Measurements from ENCODE around the gene SLC10A3.
A peak's percentile ranks its signal among the peaks of the same experiment; 100 is the strongest.

SLC10A3 gene

DNA sequence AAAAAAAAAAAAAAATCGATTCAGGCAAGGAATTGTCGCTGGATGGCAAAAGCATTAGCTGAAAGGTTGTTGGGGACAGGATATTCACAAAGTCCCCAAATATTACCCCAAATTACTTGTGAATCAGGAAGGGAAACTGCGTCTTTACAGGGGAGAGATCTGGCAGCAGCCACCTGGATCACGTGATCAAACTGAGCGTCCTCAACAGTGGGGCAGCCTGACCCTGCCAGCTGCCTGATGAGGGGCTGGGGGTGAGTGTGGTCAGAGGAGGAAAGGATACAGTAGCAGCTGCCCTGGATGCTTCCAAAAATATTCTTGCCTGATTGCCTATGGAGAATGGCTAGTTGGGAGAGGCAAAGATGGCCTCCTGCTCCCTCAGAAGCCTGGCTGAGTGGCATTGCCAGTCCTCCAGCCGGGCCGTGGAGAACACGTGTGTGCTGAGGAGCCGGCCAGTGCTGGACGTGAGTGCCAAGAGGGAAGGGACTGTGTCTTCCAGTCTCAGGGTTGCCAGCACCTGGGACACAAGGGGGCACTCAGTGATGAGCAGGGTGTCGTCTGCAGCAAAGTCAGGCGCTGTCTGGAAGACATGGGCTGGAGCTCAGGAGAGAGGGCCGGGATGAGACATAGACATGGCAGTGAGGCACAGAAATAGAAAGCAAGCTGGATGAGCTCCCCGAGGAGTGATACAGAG, 8.4 kb downstream of the SLC10A3 start:
- TF ChIP-seq TAF1 (IDR thresholded peaks at IDR 0.05; ENCODE audit: borderline replicate concordance, insufficient read depth, low read length) (no peak), SIN3A (IDR thresholded peaks at IDR 0.05; ENCODE audit: borderline replicate concordance, insufficient read depth, low read length) (no peak), POLR2AphosphoS5 (IDR thresholded peaks at IDR 0.05; ENCODE audit: low read depth, low read length) (no peak), FOXP2 (optimal IDR thresholded peaks at IDR 0.05; ENCODE audit: borderline replicate concordance, extremely low read depth, extremely low read length, insufficient read depth) (no peak)
- TF ChIP-seq, protein P1, sequence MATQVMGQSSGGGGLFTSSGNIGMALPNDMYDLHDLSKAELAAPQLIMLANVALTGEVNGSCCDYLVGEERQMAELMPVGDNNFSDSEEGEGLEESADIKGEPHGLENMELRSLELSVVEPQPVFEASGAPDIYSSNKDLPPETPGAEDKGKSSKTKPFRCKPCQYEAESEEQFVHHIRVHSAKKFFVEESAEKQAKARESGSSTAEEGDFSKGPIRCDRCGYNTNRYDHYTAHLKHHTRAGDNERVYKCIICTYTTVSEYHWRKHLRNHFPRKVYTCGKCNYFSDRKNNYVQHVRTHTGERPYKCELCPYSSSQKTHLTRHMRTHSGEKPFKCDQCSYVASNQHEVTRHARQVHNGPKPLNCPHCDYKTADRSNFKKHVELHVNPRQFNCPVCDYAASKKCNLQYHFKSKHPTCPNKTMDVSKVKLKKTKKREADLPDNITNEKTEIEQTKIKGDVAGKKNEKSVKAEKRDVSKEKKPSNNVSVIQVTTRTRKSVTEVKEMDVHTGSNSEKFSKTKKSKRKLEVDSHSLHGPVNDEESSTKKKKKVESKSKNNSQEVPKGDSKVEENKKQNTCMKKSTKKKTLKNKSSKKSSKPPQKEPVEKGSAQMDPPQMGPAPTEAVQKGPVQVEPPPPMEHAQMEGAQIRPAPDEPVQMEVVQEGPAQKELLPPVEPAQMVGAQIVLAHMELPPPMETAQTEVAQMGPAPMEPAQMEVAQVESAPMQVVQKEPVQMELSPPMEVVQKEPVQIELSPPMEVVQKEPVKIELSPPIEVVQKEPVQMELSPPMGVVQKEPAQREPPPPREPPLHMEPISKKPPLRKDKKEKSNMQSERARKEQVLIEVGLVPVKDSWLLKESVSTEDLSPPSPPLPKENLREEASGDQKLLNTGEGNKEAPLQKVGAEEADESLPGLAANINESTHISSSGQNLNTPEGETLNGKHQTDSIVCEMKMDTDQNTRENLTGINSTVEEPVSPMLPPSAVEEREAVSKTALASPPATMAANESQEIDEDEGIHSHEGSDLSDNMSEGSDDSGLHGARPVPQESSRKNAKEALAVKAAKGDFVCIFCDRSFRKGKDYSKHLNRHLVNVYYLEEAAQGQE (IDR thresholded peaks at IDR 0.05; ENCODE audit: insufficient read depth in 1 of 2, low read depth in 2 of 2, low read length in 2 of 2) = no peak

GRCh38 chrX:154481195-154481594, 9.2 kb downstream of the SLC10A3 start:
- no peak for TF ChIP-seq FOXP2 (optimal IDR thresholded peaks at IDR 0.05; ENCODE audit: borderline replicate concordance, extremely low read depth, extremely low read length, insufficient read depth)
- TF ChIP-seq, protein P1 (IDR thresholded peaks at IDR 0.05; ENCODE audit: insufficient read depth in 1 of 2, low read depth in 2 of 2, low read length in 2 of 2) = no peak
- no peak for TF ChIP-seq TAF1 (IDR thresholded peaks at IDR 0.05; ENCODE audit: borderline replicate concordance, insufficient read depth, low read length)
- TF ChIP-seq POLR2AphosphoS5 (IDR thresholded peaks at IDR 0.05; ENCODE audit: low read depth, low read length) = no peak
- no peak for TF ChIP-seq SIN3A (IDR thresholded peaks at IDR 0.05; ENCODE audit: borderline replicate concordance, insufficient read depth, low read length)

GRCh38 chrX:154478728-154479622, 11.5 kb downstream of the SLC10A3 start, which contains the start of gene LAGE3:
LAGE3 (minus strand) TSS chrX:154479281; CDS start chrX:154478915, 366 bp downstream.
- 0 out of 2 replicates have a peak, but pooled peaks have one; percentile 57 for TF ChIP-seq TAF1 (IDR thresholded peaks at IDR 0.05; ENCODE audit: borderline replicate concordance, insufficient read depth, low read length)
- 0 out of 2 replicates have a peak, but pooled peaks have one; percentile 40 for TF ChIP-seq SIN3A (IDR thresholded peaks at IDR 0.05; ENCODE audit: borderline replicate concordance, insufficient read depth, low read length)
- TF ChIP-seq, protein P1 (IDR thresholded peaks at IDR 0.05; ENCODE audit: insufficient read depth in 1 of 2, low read depth in 2 of 2, low read length in 2 of 2) = no peak
- no peak for TF ChIP-seq FOXP2 (optimal IDR thresholded peaks at IDR 0.05; ENCODE audit: borderline replicate concordance, extremely low read depth, extremely low read length, insufficient read depth)
- peak; percentile 39; the same call in 1 of the 2 replicates for TF ChIP-seq POLR2AphosphoS5 (IDR thresholded peaks at IDR 0.05; ENCODE audit: low read depth, low read length)

GRCh38 chrX:154477891-154478477, 12.4 kb downstream of the SLC10A3 start:
- TF ChIP-seq TAF1 (IDR thresholded peaks at IDR 0.05; ENCODE audit: borderline replicate concordance, insufficient read depth, low read length) (no peak), FOXP2 (optimal IDR thresholded peaks at IDR 0.05; ENCODE audit: borderline replicate concordance, extremely low read depth, extremely low read length, insufficient read depth) (no peak), SIN3A (IDR thresholded peaks at IDR 0.05; ENCODE audit: borderline replicate concordance, insufficient read depth, low read length) (no peak), POLR2AphosphoS5 (IDR thresholded peaks at IDR 0.05; ENCODE audit: low read depth, low read length) (no peak)
- TF ChIP-seq, protein P1 (IDR thresholded peaks at IDR 0.05; ENCODE audit: insufficient read depth in 1 of 2, low read depth in 2 of 2, low read length in 2 of 2) = no peak

Measured in PFSK-1 (cell line).